ENCODE results near the gene DPYSL3. TPM values are rescaled to one million over a fixed set of nuclear protein-coding genes. Genes with fewer than 3 reads are reported as not detected.

DPYSL3 gene
- total RNA-seq, 1 experiment from 2014 or later, result 106 TPM

GRCh38 chr5:147359101-147359500 is 150.8 kb downstream of the DPYSL3 start:
- H3K4me3 Mint-ChIP-seq (ENCODE audit: unreplicated experiment), result no peak overlapping the region
- H3K36me3 ChIP-seq (ENCODE audit: control insufficient read depth, insufficient read depth, low read length), result no peaks in the 10 kb centered on the region
- no peaks in the 10 kb centered on the region for H3K4me1 ChIP-seq
- no peak overlapping the region for H3K27ac Mint-ChIP-seq (ENCODE audit: unreplicated experiment)
- no peaks in the 10 kb centered on the region for H3K27me3 ChIP-seq (replicated peaks; ENCODE audit: control insufficient read depth, insufficient read depth, low read length)
- TF ChIP-seq CTCF (IDR thresholded peaks at IDR 0.05; ENCODE audit: insufficient read depth in 1 of 2, low read depth in 1 of 2, low read length in 1 of 2, severe bottlenecking in 1 of 2, unreplicated experiment in 1 of 2), result no peak
- no peak for DNase-seq
- ChIA-PET POLR2A (no interaction called here), CTCF (no interaction called here)
- no peaks in the 10 kb centered on the region for H3K9me3 ChIP-seq
- no peaks in the 10 kb centered on the region for H3K4me1 Mint-ChIP-seq (ENCODE audit: low read depth, unreplicated experiment)
- BruUV-seq (replicated peaks), result no TSS peak
- no peak overlapping the region for H3K4me3 ChIP-seq (ENCODE audit: low read depth, low read length)
- H3K27me3 Mint-ChIP-seq (ENCODE audit: insufficient read depth, unreplicated experiment), result peaks cover 8% of the 10 kb centered on the region
- intact Hi-C loops (cut with micrococcal nuclease; ENCODE audit: unreplicated experiment), result no loop called here
- H3K36me3 Mint-ChIP-seq (ENCODE audit: insufficient read depth, unreplicated experiment), result no peaks in the 10 kb centered on the region
- no peaks in the 10 kb centered on the region for H3K9me3 Mint-ChIP-seq (ENCODE audit: unreplicated experiment)

GRCh38 chr5:147349241-147349640 is 160.6 kb downstream of the DPYSL3 start:
- Histone ChIP-seq H3K4me3 (ENCODE audit: low read depth, low read length) (no peak overlapping the region), H3K9me3 (no peaks in the 10 kb centered on the region), H3K27me3 (replicated peaks; ENCODE audit: control insufficient read depth, insufficient read depth, low read length) (no peaks in the 10 kb centered on the region), H3K4me1 (no peaks in the 10 kb centered on the region), H3K36me3 (ENCODE audit: control insufficient read depth, insufficient read depth, low read length) (no peaks in the 10 kb centered on the region)
- ChIA-PET CTCF (no interaction called here), POLR2A (no interaction called here)
- no peaks in the 10 kb centered on the region for H3K4me1 Mint-ChIP-seq (ENCODE audit: low read depth, unreplicated experiment)
- intact Hi-C loops (cut with micrococcal nuclease; ENCODE audit: unreplicated experiment), result no loop called here
- DNase-seq, result no peak
- TF ChIP-seq CTCF (IDR thresholded peaks at IDR 0.05; ENCODE audit: insufficient read depth in 1 of 2, low read depth in 1 of 2, low read length in 1 of 2, severe bottlenecking in 1 of 2, unreplicated experiment in 1 of 2), result no peak
- H3K27ac Mint-ChIP-seq (ENCODE audit: unreplicated experiment), result no peak overlapping the region
- H3K9me3 Mint-ChIP-seq (ENCODE audit: unreplicated experiment), result no peaks in the 10 kb centered on the region
- no TSS peak for BruUV-seq (replicated peaks)
- H3K4me3 Mint-ChIP-seq (ENCODE audit: unreplicated experiment), result no peak overlapping the region
- no peaks in the 10 kb centered on the region for H3K36me3 Mint-ChIP-seq (ENCODE audit: insufficient read depth, unreplicated experiment)
- H3K27me3 Mint-ChIP-seq (ENCODE audit: insufficient read depth, unreplicated experiment), result peaks cover 4% of the 10 kb centered on the region

- H3K9me3 Mint-ChIP-seq (ENCODE audit: unreplicated experiment), result no peaks in the 10 kb centered on the region
- no TSS peak for BruUV-seq (replicated peaks)
- no peaks in the 10 kb centered on the region for H3K27me3 Mint-ChIP-seq (ENCODE audit: insufficient read depth, unreplicated experiment)
- Histone ChIP-seq H3K4me3 (ENCODE audit: low read depth, low read length) (no peak overlapping the region), H3K4me1 (no peaks in the 10 kb centered on the region), H3K9me3 (no peaks in the 10 kb centered on the region), H3K36me3 (ENCODE audit: control insufficient read depth, insufficient read depth, low read length) (no peaks in the 10 kb centered on the region), H3K27me3 (replicated peaks; ENCODE audit: control insufficient read depth, insufficient read depth, low read length) (no peaks in the 10 kb centered on the region)
- DNase-seq, result no peak
- no peak for TF ChIP-seq CTCF (IDR thresholded peaks at IDR 0.05; ENCODE audit: insufficient read depth in 1 of 2, low read depth in 1 of 2, low read length in 1 of 2, severe bottlenecking in 1 of 2, unreplicated experiment in 1 of 2)
- no peaks in the 10 kb centered on the region for H3K36me3 Mint-ChIP-seq (ENCODE audit: insufficient read depth, unreplicated experiment)
- no peak overlapping the region for H3K4me3 Mint-ChIP-seq (ENCODE audit: unreplicated experiment)
- CTCF ChIA-PET, result no interaction called here
- POLR2A ChIA-PET, result no interaction called here
- intact Hi-C loops (cut with micrococcal nuclease; ENCODE audit: unreplicated experiment), result no loop called here
- H3K27ac Mint-ChIP-seq (ENCODE audit: unreplicated experiment), result no peak overlapping the region
- H3K4me1 Mint-ChIP-seq (ENCODE audit: low read depth, unreplicated experiment), result no peaks in the 10 kb centered on the region
These were observed 161.4 kb downstream of the DPYSL3 start for GRCh38 chr5:147348451-147348850.

Measured in Caco-2 (cell line).